OCI-LY3 (cell line): ENCODE data around the gene PSME2.

Experiments used
- H2AFZ ChIP-seq: fragments of 200-600, 300-600 bp; shearing (Covaris generic); 2 replicates; pipeline ENCODE4 v1.6.0; 2014; ENCODE audit warnings: antibody characterized with exemption, low read depth, low read length
- H3K27ac ChIP-seq: fragments of 200-600, 300-600 bp; sonication (generic); 2 replicates; pipeline ENCODE4 v1.5.1; 2014; ENCODE audit warnings: mild to moderate bottlenecking, low read length, moderate library complexity, mixed read lengths
- H3K27me3 ChIP-seq: fragments of 200-600, 300-600 bp; sonication (generic); 2 replicates; pipeline ENCODE4 v1.6.1; 2014; ENCODE audit warnings: low read depth, low read length, mixed read lengths
- H3K36me3 ChIP-seq: fragments of 200-600, 300-600 bp; sonication (generic); replicated peaks from 2 replicates; pipeline ENCODE3; 2014; ENCODE audit warnings: low read depth, low read length, mixed read lengths
- H3K4me1 ChIP-seq: fragments of 300-600, 200-600 bp; sonication (generic); 2 replicates; pipeline ENCODE4 v1.6.1; 2014; ENCODE audit warnings: low read length, mixed read lengths
- H3K4me2 ChIP-seq: fragments of 200-600, 300-600 bp; sonication (generic); 2 replicates; pipeline ENCODE4 v1.6.1; 2014; ENCODE audit warnings: low read length, mixed read lengths
- H3K4me3 ChIP-seq: fragments of 300-600, 200-600 bp; sonication (generic); 2 replicates; pipeline ENCODE4 v1.5.1; 2014; ENCODE audit warnings: antibody characterized with exemption, mild to moderate bottlenecking, low read length, moderate library complexity
- H3K79me2 ChIP-seq: fragments of 300-600, 200-600 bp; shearing (Covaris generic); 2 replicates; pipeline ENCODE4 v1.6.1; 2014; ENCODE audit warnings: mild to moderate bottlenecking, low read length, mixed read lengths
- H3K9ac ChIP-seq: fragments of 300-600, 200-600 bp; shearing (Covaris generic); 2 replicates; pipeline ENCODE4 v1.6.0; 2014; ENCODE audit warnings: mild to moderate bottlenecking, low read length, moderate library complexity
- H3K9me3 ChIP-seq: fragments of 200-600, 300-600 bp; shearing (Covaris generic); 2 replicates; pipeline ENCODE4 v1.6.1; 2014; ENCODE audit warnings: low read length, mixed read lengths; ENCODE audit not compliant: insufficient read depth
- H4K20me1 ChIP-seq: fragments of 200-600, 300-600 bp; sonication (generic); 2 replicates; pipeline ENCODE4 v1.6.1; 2016; ENCODE audit warnings: low read length, mixed read lengths; ENCODE audit not compliant: insufficient read depth
- CTCF ChIP-seq: fragments of 200-600, 300-600 bp; sonication (generic); IDR thresholded peaks from 2 replicates; pipeline ENCODE4 v1.5.1; 2014; ENCODE audit warnings: antibody characterized with exemption, low read length, low read depth
- EZH2phosphoT487 ChIP-seq: fragments of 200-600 bp; shearing (Covaris generic); IDR thresholded peaks from 2 replicates; pipeline ENCODE4 v1.6.1; 2018; ENCODE audit warnings: antibody characterized with exemption, mixed run types, low read depth

PSME2 gene

DNA sequence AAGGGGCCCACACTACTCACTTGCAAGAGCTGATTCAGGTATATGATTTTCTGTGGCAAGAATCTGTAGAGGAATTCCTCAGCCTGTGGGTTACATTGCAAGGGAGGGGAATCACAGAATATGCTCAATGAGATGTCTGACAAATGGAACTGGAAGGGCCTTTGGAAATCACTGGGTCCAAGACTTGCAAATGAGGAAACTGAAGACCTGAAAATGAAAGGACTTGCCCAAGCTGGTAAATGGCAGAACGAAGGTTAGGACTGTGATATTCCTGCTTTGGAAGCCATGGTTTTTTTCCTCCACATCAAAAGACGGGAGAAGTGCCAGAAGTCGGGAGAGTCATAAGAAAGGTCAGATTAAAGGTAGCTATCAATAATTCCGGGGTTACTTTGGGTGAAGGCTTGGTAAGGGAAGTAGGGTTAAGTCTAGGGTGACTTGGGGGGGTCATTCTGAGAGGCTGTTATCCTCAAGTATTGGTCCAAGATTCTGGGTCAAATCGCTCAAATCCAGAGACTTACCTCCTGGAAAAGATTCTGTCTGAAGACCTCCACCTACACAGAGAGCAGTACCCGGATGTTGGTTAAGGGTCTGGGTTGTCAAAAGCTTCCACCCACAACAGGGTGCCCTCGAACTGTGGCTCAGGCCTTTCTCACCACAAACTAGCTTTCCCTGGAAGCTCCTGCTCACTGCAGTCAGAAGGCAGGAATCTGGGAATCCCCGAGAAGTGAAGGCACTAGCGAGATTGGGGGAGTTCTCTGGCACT is 539 bp downstream of the PSME2 start:
- Histone ChIP-seq H3K27ac (peak overlapping the region; percentile 89), H3K9me3 (no peaks in the 10 kb centered on the region), H3K79me2 (peaks cover 44% of the 10 kb centered on the region), H3K36me3 (peaks cover 27% of the 10 kb centered on the region), H3K4me1 (peaks cover 24% of the 10 kb centered on the region), H2AFZ (no peak overlapping the region), H4K20me1 (0 out of 2 replicates have a peak, but pooled peaks cover 2% of the 10 kb centered on the region), H3K9ac (peak overlapping the region; percentile 87), H3K27me3 (no peaks in the 10 kb centered on the region), H3K4me3 (peak overlapping the region; percentile 78), H3K4me2 (peak overlapping the region; percentile 93)
- TF ChIP-seq EZH2phosphoT487 (no peak), CTCF (no peak)

DNA sequence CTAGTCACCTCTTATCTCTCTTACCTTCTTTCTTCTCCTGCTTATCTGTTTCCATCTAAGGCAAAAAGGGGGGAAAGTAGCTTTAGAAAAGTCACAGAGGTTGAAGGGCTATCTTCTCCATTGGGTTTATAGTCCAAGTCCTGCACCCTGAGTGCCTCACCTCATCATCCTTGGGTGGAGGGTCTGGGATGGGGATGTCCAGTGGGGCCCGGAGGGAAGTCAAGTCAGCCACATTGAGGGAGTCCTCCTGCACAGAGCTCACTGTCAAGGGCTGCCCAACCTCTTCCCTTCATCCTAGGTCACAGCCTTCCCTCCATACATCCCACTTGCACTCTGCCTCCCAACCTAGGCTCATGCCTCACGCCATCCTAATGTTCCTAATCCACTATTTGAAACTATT is 1.2 kb downstream of the PSME2 start:
- Histone ChIP-seq H3K79me2 (peaks cover 51% of the 10 kb centered on the region), H3K36me3 (peaks cover 23% of the 10 kb centered on the region), H3K4me1 (peaks cover 24% of the 10 kb centered on the region), H3K9me3 (no peaks in the 10 kb centered on the region), H4K20me1 (0 out of 2 replicates have a peak, but pooled peaks cover 2% of the 10 kb centered on the region), H3K27me3 (no peaks in the 10 kb centered on the region), H3K9ac (peak overlapping the region; percentile 87), H3K4me3 (peak overlapping the region; percentile 78), H3K27ac (peak overlapping the region; percentile 89), H3K4me2 (peak overlapping the region; percentile 93), H2AFZ (no peak overlapping the region)
- TF ChIP-seq EZH2phosphoT487, result no peak
- no peak for TF ChIP-seq CTCF

- Histone ChIP-seq H3K27me3 (no peaks in the 10 kb centered on the region), H2AFZ (no peak overlapping the region), H3K4me2 (no peak overlapping the region), H3K36me3 (peaks cover 19% of the 10 kb centered on the region), H3K4me1 (peaks cover 29% of the 10 kb centered on the region), H4K20me1 (peaks cover 2% of the 10 kb centered on the region; the same call in 1 of the 2 replicates), H3K4me3 (no peak overlapping the region), H3K27ac (no peak overlapping the region), H3K9me3 (no peaks in the 10 kb centered on the region), H3K79me2 (peaks cover 55% of the 10 kb centered on the region), H3K9ac (no peak overlapping the region)
- no peak for TF ChIP-seq EZH2phosphoT487
- TF ChIP-seq CTCF, result no peak
These were observed 2.0 kb downstream of the PSME2 start for GRCh38 chr14:24144451-24144850.

DNA sequence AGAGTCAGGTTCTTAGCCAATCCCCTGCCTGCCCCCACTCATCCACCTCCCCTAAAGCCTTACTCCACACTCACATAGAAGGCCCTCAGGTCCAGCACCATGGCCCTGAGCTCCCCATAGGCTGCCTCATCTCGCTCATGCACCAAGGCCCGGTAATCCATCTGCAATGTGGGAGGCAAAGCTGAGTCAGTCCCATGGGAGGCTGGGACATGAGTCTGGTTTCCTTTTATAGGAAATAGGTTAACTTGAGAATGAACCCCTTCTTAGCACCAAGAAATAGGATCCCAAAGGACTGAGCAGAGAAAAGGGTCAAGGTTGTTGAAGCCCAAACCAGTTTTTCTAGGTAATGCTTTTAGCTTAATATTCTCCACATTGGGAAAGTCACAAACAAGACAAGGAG is 2.9 kb downstream of the PSME2 start:
- peaks cover 2% of the 10 kb centered on the region; the same call in 1 of the 2 replicates for H4K20me1 ChIP-seq
- no peak overlapping the region for H3K4me3 ChIP-seq
- H3K4me2 ChIP-seq, result no peak overlapping the region
- no peak overlapping the region for H3K9ac ChIP-seq
- peaks cover 26% of the 10 kb centered on the region for H3K36me3 ChIP-seq
- peaks cover 58% of the 10 kb centered on the region for H3K79me2 ChIP-seq
- H3K9me3 ChIP-seq, result no peaks in the 10 kb centered on the region
- TF ChIP-seq CTCF, result no peak
- TF ChIP-seq EZH2phosphoT487, result no peak
- H3K4me1 ChIP-seq, result peaks cover 34% of the 10 kb centered on the region
- no peaks in the 10 kb centered on the region for H3K27me3 ChIP-seq
- H2AFZ ChIP-seq, result no peak overlapping the region
- H3K27ac ChIP-seq, result no peak overlapping the region
